ENCODE data around the gene ISG15. TPM values are rescaled to one million over a fixed set of nuclear protein-coding genes. Genes with fewer than 3 reads are reported as not detected.

Gene ISG15
- total and polyA plus RNA-seq, 9 of the 15 experiments (the other 6 are each of a cell fraction or from before 2014, with no cell fraction given) = 0.40 to 58.3 (median 12.2) TPM

DNA sequence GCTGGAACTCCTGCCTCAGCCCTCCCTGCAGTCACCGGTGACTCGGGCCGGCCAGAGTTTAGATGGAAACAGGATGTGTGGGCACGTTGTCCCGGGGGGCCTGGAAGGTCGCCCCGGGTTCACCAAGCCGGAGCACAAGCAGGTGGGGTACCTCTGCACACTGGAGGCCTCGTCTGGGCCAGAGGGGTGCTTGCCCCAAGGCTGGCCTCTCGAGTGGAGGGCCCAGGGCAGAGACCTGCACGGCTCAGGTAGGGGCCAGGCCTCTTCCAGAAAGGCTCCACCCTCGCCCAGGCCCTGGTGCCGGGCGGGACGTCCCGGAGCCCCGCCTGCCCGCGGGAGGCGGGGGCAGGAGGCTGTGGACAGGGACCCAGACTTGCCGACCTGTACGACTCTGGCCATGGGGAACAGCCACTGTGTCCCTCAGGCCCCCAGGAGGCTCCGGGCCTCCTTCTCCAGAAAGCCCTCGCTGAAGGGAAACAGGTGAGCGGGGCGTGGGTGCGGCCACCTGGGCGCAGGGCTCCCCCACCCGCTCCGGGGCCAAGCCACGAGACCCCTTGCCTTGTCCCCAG is 47.1 kb upstream of the ISG15 start, which contains the start of gene PLEKHN1:
TSS of gene PLEKHN1 (plus strand) at position 348 of the 569 bp plus-strand sequence. CDS start at position 398, 50 bp downstream.
- POLR2A ChIA-PET = interaction anchor here (0.5 to 1.8 kb wide), 10 partner anchors 10 to 187 kb away, joined by 3 to 10 read pairs (median 3); no protein-coding TSS in a partner anchor
- WGBS (ENCODE audit: insufficient coverage, low coverage, missing lambda C conversion rate) = 13% methylated on average over 20 of the region's 31 CpGs
- TF ChIP-seq U2AF1 (optimal IDR thresholded peaks at IDR 0.05; ENCODE audit: low read depth, low read length) (no peak), NR2C2 (CRISPR knock-in tag; IDR thresholded peaks at IDR 0.05) (0 out of 2 replicates have a peak, but pooled peaks have one; percentile 38), NR2C2 (tag; IDR thresholded peaks at IDR 0.05) (peak; percentile 72), KDM5B (IDR thresholded peaks at IDR 0.05; ENCODE audit: insufficient replicate concordance, low read depth, low read length) (peak; percentile 46), MTA1 (IDR thresholded peaks at IDR 0.05; ENCODE audit: borderline replicate concordance) (no peak), NCOA2 (IDR thresholded peaks at IDR 0.05; ENCODE audit: partially characterized antibody in 2 of 2) (no peak), SRSF7 (optimal IDR thresholded peaks at IDR 0.05; ENCODE audit: low read depth, low read length) (no peak)
- TF ChIP-seq, protein P1, sequence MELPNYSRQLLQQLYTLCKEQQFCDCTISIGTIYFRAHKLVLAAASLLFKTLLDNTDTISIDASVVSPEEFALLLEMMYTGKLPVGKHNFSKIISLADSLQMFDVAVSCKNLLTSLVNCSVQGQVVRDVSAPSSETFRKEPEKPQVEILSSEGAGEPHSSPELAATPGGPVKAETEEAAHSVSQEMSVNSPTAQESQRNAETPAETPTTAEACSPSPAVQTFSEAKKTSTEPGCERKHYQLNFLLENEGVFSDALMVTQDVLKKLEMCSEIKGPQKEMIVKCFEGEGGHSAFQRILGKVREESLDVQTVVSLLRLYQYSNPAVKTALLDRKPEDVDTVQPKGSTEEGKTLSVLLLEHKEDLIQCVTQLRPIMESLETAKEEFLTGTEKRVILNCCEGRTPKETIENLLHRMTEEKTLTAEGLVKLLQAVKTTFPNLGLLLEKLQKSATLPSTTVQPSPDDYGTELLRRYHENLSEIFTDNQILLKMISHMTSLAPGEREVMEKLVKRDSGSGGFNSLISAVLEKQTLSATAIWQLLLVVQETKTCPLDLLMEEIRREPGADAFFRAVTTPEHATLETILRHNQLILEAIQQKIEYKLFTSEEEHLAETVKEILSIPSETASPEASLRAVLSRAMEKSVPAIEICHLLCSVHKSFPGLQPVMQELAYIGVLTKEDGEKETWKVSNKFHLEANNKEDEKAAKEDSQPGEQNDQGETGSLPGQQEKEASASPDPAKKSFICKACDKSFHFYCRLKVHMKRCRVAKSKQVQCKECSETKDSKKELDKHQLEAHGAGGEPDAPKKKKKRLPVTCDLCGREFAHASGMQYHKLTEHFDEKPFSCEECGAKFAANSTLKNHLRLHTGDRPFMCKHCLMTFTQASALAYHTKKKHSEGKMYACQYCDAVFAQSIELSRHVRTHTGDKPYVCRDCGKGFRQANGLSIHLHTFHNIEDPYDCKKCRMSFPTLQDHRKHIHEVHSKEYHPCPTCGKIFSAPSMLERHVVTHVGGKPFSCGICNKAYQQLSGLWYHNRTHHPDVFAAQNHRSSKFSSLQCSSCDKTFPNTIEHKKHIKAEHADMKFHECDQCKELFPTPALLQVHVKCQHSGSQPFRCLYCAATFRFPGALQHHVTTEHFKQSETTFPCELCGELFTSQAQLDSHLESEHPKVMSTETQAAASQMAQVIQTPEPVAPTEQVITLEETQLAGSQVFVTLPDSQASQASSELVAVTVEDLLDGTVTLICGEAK (IDR thresholded peaks at IDR 0.05) = peak; percentile 54; the same call in 1 of the 2 replicates
- TF ChIP-seq, protein P1 (CRISPR knock-in tag; IDR thresholded peaks at IDR 0.05) = no peak

More for the DNA sequence above, 47.1 kb upstream of the ISG15 start, which contains the start of gene PLEKHN1:
- TSS peak; percentile 88 for BruUV-seq (replicated peaks)
- peaks cover 6% of the 10 kb centered on the region; the same call in 2 of the 3 replicates for H3K79me2 ChIP-seq (ENCODE audit: control insufficient read depth, insufficient read depth, low read length)
- H3K36me3 ChIP-seq (ENCODE audit: control insufficient read depth, insufficient read depth, low read length) = peaks cover 42% of the 10 kb centered on the region; the same call in 2 of the 3 replicates
- peak within 1 kb of the TSS; percentile 94 for H3K4me2 ChIP-seq (ENCODE audit: insufficient read depth, low read length)
- CTCF ChIA-PET (ENCODE audit: low intra/inter-chr PET ratio) = no interaction called here
- FAIRE-seq (peak; percentile 75), DNase-seq (ENCODE audit: extremely low read depth in 1 of 4, low spot score in 3 of 4) (peak; percentile 63 to 75 (median 72)), ATAC-seq (peak; percentile 80)
- peaks cover 6% of the 10 kb centered on the region for H3K9me3 ChIP-seq (replicated peaks; ENCODE audit: control insufficient read depth, insufficient read depth, low read depth, low read length)
- H3K4me1 ChIP-seq (replicated peaks in 1 of 2; ENCODE audit: control insufficient read depth in 2 of 2, insufficient read depth in 2 of 2, low read length in 2 of 2) = peaks cover 20 to 73% of the 10 kb centered on the region in 2 experiments
- H3K9me1 ChIP-seq (ENCODE audit: control insufficient read depth, insufficient read depth, low read length) = no peaks in the 10 kb centered on the region
- peak within 1 kb of the TSS; percentile 98 for H2AFZ ChIP-seq (ENCODE audit: low read depth, low read length)
- no peaks in the 10 kb centered on the region for H4K20me1 ChIP-seq (replicated peaks; ENCODE audit: control insufficient read depth, insufficient read depth, low read length)
- no peaks in the 10 kb centered on the region; a peak in 1 of 5 replicates for H3K27me3 ChIP-seq (ENCODE audit: control insufficient read depth in 2 of 2, insufficient read depth in 2 of 2, low read length in 2 of 2)
- H3K4me3 ChIP-seq = peak within 1 kb of the TSS; percentile 54
- peak within 1 kb of the TSS; percentile 64 to 90 for H3K9ac ChIP-seq (ENCODE audit: insufficient read depth in 1 of 2, low read depth in 2 of 2, low read length in 2 of 2)
- intact Hi-C loops (cut with micrococcal nuclease) = no loop called here
- in situ Hi-C loops (cut with MboI) = no loop called here
- H3K27ac ChIP-seq (ENCODE audit: extremely low read depth, low read depth, low read length) = peak within 1 kb of the TSS; percentile 71
